PC-3 (cell line): ENCODE results near the gene NEGR1. TPM values are rescaled to one million over a fixed set of nuclear protein-coding genes. Genes with fewer than 3 reads are reported as not detected.
A peak's percentile ranks its signal among the peaks of the same experiment; 100 is the strongest.

Experiments
- ATAC-seq: fragments of 200-7000 bp; cut with Tn5 transposase; 2 replicates; pipeline ENCODE4 v1.9.1; 2020; ENCODE audit warnings: mild to moderate bottlenecking, moderate library complexity
- BruUV-seq: library from RNA; stranded (reverse); fragments of 400-500 nt; replicated peaks from 2 replicates; lab custom pipeline; 2021; lab: Mats Ljungman, UMichigan
- CTCF ChIA-PET: fragments of 300-600 bp; sonication (Branson Sonifier 250); formaldehyde crosslinking; loops from one replicate; lab custom pipeline; 2022; ENCODE audit warnings: antibody characterized with exemption; lab: Charles Lee
- POLR2A ChIA-PET: fragments of 300-600 bp; sonication (Branson Sonifier 250); formaldehyde crosslinking; loops from one replicate; lab custom pipeline; 2022; ENCODE audit warnings: antibody characterized with exemption; ENCODE audit not compliant: unreplicated experiment; lab: Charles Lee
- DNase-seq: peaks from one replicate; pipeline ENCODE4 v3.0.0-alpha.2; 2015
- H2AFZ ChIP-seq: fragments of 300-600 bp; sonication (generic); 2 replicates; pipeline ENCODE4 v1.6.0; 2016; ENCODE audit warnings: antibody characterized with exemption, low read length
- H3F3A ChIP-seq: fragments of 300-600 bp; sonication (generic); one replicate; pipeline ENCODE4 v1.6.0; 2017; ENCODE audit warnings: antibody characterized with exemption, low read length, control low read depth, mild to moderate bottlenecking; ENCODE audit not compliant: unreplicated experiment
- H3K27ac ChIP-seq: fragments of 300-600 bp; sonication (generic); 2 replicates; pipeline ENCODE4 v1.5.1; 2016; ENCODE audit warnings: mild to moderate bottlenecking, low read length
- H3K27me3 ChIP-seq: fragments of 300-600 bp; sonication (generic); 2 replicates; pipeline ENCODE4 v1.6.1; 2016; ENCODE audit warnings: low read length, mixed read lengths
- H3K36me3 ChIP-seq: fragments of 300-600 bp; sonication (generic); 2 replicates; pipeline ENCODE4 v1.6.1; 2016; ENCODE audit warnings: low read depth, mixed run types, low read length, mixed read lengths
- H3K4me1 ChIP-seq: fragments of 300-600 bp; sonication (generic); 2 replicates; pipeline ENCODE4 v1.5.1; 2016; ENCODE audit warnings: low read length; ENCODE audit not compliant: insufficient read depth
- H3K4me2 ChIP-seq: fragments of 300-600 bp; sonication (generic); 2 replicates; pipeline ENCODE4 v1.6.0; 2016; ENCODE audit warnings: low read length
- H3K4me3 ChIP-seq: fragments of 300-600 bp; sonication (generic); 2 replicates; pipeline ENCODE4 v1.5.1; 2016; ENCODE audit warnings: mild to moderate bottlenecking, low read length, mixed read lengths
- H3K79me2 ChIP-seq: fragments of 300-600 bp; sonication (generic); 2 replicates; pipeline ENCODE4 v1.6.1; 2017; ENCODE audit warnings: low read length, mixed read lengths
- H3K9ac ChIP-seq: fragments of 300-600 bp; sonication (generic); 2 replicates; pipeline ENCODE4 v1.6.0; 2016; ENCODE audit warnings: mild to moderate bottlenecking, low read length
- H3K9me2 ChIP-seq: fragments of 300-600 bp; sonication (generic); replicated peaks from 2 replicates; pipeline ENCODE4 v1.6.1; 2016; ENCODE audit warnings: mixed run types, low read length, mixed read lengths
- H3K9me3 ChIP-seq: fragments of 300-600 bp; sonication (generic); 2 replicates; pipeline ENCODE4 v1.6.1; 2016; ENCODE audit warnings: low read length, mixed read lengths
- H4K20me1 ChIP-seq: fragments of 300-600 bp; sonication (generic); 2 replicates; pipeline ENCODE4 v1.6.1; 2016; ENCODE audit warnings: low read length, mixed read lengths
- EZH2 ChIP-seq: fragments of 300-600 bp; sonication (generic); IDR thresholded peaks from one replicate; pipeline ENCODE4 v1.6.1; 2017; ENCODE audit warnings: antibody characterized with exemption, mild to moderate bottlenecking, low read length; ENCODE audit not compliant: unreplicated experiment
- EZH2phosphoT487 ChIP-seq: fragments of 300-600 bp; sonication (generic); IDR thresholded peaks from 2 replicates; pipeline ENCODE4 v1.6.1; 2018; ENCODE audit warnings: mild to moderate bottlenecking, antibody characterized with exemption, low read length, borderline replicate concordance
- intact Hi-C: fragments of 100-400 bp; cut with micrococcal nuclease; formaldehyde crosslinking; loops from 2 replicates; pipeline ENCODE4 v1.9.0; 2023
- total RNA-seq: library from RNA; depleted of rRNA; stranded (reverse); fragments of >200 nt; gene quantifications from 2 replicates; pipeline ENCODE4 v1.2.3, GENCODE V29; 2014
- TF ChIP-seq, protein P1 (sequence below): fragments of 300-600 bp; sonication (generic); conservative IDR thresholded peaks from 2 replicates; pipeline ENCODE4 v1.5.1; 2017; ENCODE audit warnings: antibody characterized with exemption, low read depth, mild to moderate bottlenecking, low read length

Gene NEGR1
- total RNA-seq, 1 experiment from 2014 or later: 3.4 TPM

DNA sequence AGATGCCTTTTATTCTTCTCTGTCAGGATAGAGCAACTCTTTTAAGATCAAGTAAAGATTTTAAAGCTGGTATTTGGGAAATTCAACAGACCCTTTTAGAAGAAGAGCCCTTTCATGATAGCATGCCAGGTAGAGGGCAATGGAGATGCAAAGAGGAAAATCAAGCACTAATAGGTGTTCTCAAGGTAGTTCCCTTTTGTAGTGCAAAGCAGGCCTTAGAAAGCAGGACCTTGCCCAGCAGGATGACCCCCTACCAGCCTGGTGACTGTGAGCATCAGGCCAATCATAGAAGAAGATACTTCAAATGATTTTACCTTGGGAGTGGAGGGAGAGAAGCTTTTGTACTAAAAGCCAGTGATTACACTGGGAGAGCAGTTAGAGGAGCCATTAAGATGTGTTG lies 820.1 kb downstream of the NEGR1 start:
- intact Hi-C loops: no loop called here
- DNase-seq (no peak), ATAC-seq (no peak)
- no peaks in the 10 kb centered on the region for H3K27me3 ChIP-seq
- H3K27ac ChIP-seq: no peak overlapping the region
- no peak overlapping the region for H3K9ac ChIP-seq
- no peaks in the 10 kb centered on the region for H3K79me2 ChIP-seq
- TF ChIP-seq, protein P1, sequence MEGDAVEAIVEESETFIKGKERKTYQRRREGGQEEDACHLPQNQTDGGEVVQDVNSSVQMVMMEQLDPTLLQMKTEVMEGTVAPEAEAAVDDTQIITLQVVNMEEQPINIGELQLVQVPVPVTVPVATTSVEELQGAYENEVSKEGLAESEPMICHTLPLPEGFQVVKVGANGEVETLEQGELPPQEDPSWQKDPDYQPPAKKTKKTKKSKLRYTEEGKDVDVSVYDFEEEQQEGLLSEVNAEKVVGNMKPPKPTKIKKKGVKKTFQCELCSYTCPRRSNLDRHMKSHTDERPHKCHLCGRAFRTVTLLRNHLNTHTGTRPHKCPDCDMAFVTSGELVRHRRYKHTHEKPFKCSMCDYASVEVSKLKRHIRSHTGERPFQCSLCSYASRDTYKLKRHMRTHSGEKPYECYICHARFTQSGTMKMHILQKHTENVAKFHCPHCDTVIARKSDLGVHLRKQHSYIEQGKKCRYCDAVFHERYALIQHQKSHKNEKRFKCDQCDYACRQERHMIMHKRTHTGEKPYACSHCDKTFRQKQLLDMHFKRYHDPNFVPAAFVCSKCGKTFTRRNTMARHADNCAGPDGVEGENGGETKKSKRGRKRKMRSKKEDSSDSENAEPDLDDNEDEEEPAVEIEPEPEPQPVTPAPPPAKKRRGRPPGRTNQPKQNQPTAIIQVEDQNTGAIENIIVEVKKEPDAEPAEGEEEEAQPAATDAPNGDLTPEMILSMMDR: no peak
- TF ChIP-seq EZH2 (no peak), EZH2phosphoT487 (no peak)
- no peaks in the 10 kb centered on the region for H3K9me3 ChIP-seq
- CTCF ChIA-PET: no interaction called here
- BruUV-seq: no TSS peak
- no peak overlapping the region for H2AFZ ChIP-seq
- peaks cover 6% of the 10 kb centered on the region; the same call in 1 of the 2 replicates for H3K4me1 ChIP-seq
- H3K4me3 ChIP-seq: no peak overlapping the region
- H4K20me1 ChIP-seq: no peaks in the 10 kb centered on the region
- H3K36me3 ChIP-seq: no peaks in the 10 kb centered on the region
- POLR2A ChIA-PET: no interaction called here
- no peak overlapping the region for H3K4me2 ChIP-seq
- H3F3A ChIP-seq: no peaks in the 10 kb centered on the region
- H3K9me2 ChIP-seq: no peaks in the 10 kb centered on the region

DNA sequence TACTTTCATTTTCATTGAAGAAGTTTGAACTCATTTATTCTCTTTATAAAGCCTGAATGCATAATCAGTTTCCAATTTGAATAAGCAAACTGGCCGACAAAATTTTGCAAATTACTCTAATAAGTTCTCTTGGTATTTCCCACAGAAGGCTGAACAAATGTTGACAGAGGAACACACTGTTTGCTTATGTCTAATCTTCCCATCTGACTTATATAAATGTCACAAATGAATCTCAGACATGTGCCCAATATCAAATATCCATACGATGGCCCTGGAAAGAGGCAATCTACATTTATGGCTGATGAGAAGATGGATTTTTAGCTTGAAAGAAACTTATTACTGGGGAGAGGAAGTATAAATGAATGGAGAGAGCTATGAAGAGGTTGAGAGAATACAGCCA lies 820.9 kb downstream of the NEGR1 start:
- H3K27ac ChIP-seq: no peak overlapping the region
- H3K4me3 ChIP-seq: no peak overlapping the region
- no peaks in the 10 kb centered on the region for H4K20me1 ChIP-seq
- POLR2A ChIA-PET: no interaction called here
- intact Hi-C loops: no loop called here
- H2AFZ ChIP-seq: no peak overlapping the region
- H3K79me2 ChIP-seq: no peaks in the 10 kb centered on the region
- ATAC-seq (peak; percentile 73), DNase-seq (peak; percentile 14)
- H3K4me1 ChIP-seq: peaks cover 6% of the 10 kb centered on the region; the same call in 1 of the 2 replicates
- CTCF ChIA-PET: no interaction called here
- no peak overlapping the region for H3K4me2 ChIP-seq
- no peaks in the 10 kb centered on the region for H3K36me3 ChIP-seq
- TF ChIP-seq EZH2phosphoT487 (no peak), EZH2 (no peak)
- TF ChIP-seq, protein P1: no peak
- no peaks in the 10 kb centered on the region for H3K9me2 ChIP-seq
- H3F3A ChIP-seq: no peaks in the 10 kb centered on the region
- H3K27me3 ChIP-seq: no peaks in the 10 kb centered on the region
- no peaks in the 10 kb centered on the region for H3K9me3 ChIP-seq
- no peak overlapping the region for H3K9ac ChIP-seq
- BruUV-seq: no TSS peak

DNA sequence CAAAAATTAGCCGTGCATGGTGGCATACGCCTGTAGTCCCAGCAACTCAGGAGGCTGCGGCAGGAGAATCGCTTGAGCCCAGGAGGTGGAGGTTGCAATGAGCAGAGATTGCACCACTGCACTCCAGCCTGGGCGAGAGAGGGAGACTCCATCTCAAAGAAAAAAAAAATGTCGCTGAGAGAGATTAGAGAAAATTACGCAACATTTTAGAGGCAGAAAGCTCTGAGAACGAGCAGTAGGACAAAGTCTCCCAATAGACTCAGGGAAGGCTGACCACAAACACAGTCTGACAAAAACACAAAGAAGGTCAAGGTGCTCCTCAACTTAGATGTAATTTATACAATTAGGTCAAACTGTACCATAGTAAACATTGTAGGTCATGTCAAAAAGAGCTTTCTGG lies 833.9 kb downstream of the NEGR1 start:
- BruUV-seq: no TSS peak

More for the DNA sequence above, 833.9 kb downstream of the NEGR1 start:
- ATAC-seq (no peak), DNase-seq (no peak)
- Histone ChIP-seq H3K4me1 (no peaks in the 10 kb centered on the region), H4K20me1 (no peaks in the 10 kb centered on the region), H3K4me2 (no peak overlapping the region), H2AFZ (no peak overlapping the region), H3K4me3 (no peak overlapping the region), H3K79me2 (no peaks in the 10 kb centered on the region), H3F3A (no peaks in the 10 kb centered on the region), H3K36me3 (no peaks in the 10 kb centered on the region), H3K9ac (no peak overlapping the region), H3K9me3 (no peaks in the 10 kb centered on the region), H3K27me3 (no peaks in the 10 kb centered on the region), H3K27ac (no peak overlapping the region), H3K9me2 (no peaks in the 10 kb centered on the region)
- intact Hi-C loops: no loop called here
- ChIA-PET POLR2A (no interaction called here), CTCF (no interaction called here)
- no peak for TF ChIP-seq EZH2phosphoT487
- no peak for TF ChIP-seq EZH2
- TF ChIP-seq, protein P1: no peak
